ENCODE results near the gene LMAN1L.

LMAN1L gene

DNA sequence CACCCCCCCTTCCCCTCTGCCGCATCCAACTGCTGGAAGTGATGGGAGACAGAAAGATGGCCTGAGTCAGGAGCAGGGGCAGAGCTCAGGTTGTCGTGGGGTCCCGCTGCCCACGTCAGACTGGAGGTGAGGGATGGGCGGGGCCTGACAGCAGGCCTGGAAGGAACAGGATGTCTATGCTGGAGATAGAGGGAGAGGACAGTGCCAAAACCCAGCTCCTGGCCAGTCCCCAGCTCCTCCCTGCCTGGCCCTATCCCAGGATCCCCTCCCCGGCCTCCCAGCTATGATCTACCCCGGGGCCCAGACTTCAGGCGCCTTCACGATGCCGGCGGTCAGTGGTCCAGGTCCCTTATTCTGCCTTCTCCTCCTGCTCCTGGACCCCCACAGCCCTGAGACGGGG is at the start of gene LMAN1L:
Gene LMAN1L (plus strand): TSS at position 303 of the 400 bp plus-strand sequence. CDS start 20 bp downstream, at position 323.
- DNase-seq (ENCODE audit: low read depth in 3 of 3, low spot score in 1 of 3), result no peak

DNA sequence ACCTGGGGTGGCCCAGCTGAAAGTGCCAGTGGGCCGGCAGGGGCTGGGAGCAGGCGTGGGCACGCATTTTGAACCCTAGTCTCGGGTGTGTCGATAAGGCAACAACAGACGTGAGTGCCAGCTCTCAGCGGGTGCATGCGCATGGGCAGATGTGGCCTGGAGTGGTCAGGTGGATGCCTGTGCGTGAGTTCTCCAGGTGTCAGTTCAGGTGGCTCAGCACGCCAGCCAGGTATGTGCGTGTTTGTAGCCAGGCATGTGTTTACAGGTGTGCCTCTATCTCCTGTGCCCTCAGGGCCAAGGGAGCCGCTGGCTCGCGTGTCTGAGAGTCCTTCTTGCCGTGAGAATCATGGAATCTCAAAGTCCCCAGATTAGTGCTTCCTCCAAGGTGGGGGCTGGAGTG is 49.2 kb upstream of the LMAN1L start:
- no peak for DNase-seq (ENCODE audit: low read depth in 3 of 3, low spot score in 1 of 3)

DNA sequence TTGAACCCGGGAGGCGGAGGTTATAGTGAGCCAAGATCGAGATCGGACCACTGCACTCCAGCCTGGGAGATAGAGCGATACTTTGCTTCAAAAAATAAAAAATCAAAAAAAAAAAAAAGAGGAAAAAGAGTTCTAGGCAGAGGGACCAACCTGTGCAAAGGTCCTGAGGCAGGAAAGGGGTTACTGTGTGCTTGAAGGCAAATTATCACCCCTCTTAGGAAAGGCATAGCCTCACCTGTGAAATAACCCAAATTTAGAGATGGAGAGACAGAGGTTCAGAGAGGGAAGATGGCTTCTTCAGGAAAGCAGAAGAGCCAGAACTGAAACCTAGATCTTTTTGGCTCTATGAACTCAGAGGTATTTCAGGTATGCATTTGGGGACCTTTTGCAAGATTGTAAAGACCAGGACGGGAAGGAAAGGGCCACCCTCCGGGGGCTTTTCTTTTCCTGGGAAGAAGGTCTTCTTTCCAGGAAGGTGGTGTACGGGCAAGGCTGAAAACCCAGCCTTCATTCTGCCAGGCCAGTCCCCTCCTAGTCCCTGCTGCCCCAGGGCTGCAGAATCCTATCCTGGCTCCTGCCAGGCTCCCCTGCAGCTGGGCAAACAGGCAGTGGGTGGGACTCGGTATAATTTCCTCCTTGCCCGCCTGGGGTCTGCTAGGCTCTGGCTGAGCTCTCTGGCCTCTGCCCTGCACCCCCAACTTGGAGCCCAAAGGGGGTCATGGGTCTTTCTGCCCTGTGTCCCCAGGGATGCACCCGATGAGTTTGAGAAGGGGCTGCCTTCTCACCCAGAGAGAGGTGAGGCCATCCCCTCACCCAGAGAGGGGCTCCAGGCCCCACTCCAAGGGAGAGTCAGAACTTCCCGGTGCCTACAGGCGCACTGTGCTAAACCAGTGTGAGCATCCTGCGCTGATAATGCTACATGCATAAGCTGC is 45.2 kb upstream of the LMAN1L start:
- no peak for DNase-seq (ENCODE audit: low read depth in 3 of 3, low spot score in 1 of 3)

DNA sequence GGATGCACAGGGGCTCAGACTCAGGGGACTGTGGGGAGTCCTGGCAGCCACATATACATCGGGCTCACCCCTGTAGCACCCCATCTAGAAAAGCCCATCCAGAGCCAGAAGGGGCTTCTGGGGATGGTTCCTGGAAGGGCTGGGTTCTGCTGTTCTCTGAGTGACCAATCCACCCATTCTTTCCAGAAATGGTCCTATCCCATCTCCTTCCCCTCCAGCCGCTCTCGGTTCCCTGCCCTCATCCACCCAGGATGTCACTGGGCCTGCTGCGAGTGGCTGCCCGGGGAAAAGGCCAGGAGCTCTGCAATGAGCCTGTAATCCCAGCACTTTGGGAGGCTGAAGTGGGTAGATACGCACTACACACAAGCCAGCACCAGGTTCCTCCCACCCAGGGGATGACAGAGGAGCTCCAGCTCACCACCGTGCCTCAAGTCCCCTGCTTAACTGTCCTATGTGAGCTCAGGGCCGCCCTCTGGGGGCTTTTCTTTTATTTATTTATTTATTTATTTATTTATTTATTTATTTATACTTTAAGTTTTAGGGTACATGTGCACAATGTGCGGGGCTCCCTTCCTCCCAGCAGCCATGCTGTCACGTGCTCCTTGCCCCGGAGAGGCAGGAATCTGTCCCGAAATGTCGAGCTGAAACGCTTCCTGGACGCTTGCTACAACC is 44.4 kb upstream of the LMAN1L start:
- DNase-seq (ENCODE audit: low read depth in 3 of 3, low spot score in 1 of 3), result no peak

DNA sequence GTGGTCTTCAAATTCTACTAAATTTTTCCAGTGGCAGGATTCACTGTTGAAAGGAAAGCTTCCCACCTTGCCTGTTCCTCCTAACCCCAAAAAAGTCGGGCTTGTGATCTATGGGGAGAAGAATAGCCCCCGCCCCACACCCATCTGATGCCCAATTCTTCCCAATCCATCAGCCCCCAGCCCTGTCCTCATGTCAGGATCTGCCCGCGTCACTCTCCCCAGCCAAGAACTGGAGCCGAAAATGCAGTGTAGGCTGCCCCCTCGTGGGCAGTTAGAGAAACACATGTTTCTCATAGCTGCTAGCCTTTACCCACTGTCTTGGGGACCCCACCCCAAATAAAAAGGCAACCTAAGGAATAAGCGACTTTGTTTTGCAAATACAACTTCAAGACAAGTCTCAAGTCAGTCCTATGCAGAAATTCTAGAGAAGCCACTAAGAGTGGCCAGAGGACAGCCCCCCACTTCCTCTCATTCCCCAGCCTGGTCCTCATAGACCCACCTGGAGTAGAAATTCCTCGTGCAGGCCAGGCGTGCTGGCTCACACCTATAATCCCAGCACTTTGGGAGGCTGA is 43.8 kb upstream of the LMAN1L start:
- DNase-seq (ENCODE audit: low read depth in 3 of 3, low spot score in 1 of 3), result no peak

DNA sequence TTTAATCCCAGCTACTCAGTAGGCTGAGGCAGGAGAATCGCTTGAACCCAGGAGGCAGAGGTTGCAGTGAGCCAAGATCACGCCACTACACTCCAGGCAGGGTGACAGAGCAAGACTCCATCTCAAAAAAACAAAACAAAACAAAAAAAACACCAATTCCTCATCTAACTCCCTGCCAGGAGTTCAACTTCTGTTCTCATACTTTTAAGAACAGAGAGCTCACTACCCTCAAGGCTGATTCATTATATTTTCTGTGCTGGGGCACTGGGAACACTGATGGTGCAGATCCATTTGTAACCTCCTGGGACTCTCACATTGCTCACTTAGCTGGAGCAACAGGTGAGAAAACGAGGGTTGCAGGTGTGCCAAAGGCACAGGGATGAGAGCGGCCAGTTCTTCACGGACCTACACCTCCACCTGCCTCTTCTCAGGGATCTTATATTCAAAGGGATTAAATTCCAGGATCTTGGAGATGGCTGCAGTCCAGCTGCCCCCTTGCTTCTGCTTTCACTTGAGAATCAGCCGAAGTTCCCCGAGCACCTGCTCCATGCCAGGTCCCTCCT is 43.1 kb upstream of the LMAN1L start:
- DNase-seq (ENCODE audit: low read depth in 3 of 3, low spot score in 1 of 3), result no peak

DNA sequence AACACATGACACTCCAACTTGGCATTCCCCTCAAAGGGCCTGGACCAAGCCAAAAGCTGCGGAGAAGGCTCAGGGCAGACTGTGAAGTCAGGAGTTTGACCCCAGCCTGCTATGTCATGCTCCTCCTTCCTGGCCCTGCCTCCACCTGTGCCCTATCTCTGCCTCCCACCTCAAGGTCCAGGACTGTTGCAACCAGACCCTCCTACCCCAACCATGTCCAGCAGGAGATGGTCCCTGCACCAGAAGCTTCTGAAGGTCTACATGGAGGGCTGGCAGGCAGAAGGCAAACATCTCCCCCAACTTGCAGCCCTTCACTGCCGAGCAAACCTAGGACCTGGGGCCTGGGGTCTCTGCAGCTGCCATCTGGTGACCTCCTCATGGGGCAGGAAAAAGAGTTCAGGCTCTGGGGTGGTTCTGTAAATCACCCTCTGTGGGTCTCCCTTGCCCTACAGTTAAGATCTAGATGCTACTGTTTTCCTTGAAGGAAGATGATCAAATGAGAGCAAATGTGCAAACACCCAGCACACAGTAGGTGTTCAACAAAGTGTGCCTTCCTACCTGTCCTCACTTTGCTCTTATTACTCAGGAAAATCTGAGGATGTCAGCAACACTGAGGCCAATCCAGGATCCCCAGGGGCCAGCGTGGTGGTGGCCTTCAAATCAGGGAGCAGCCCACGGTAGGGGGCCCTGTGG is 42.3 kb upstream of the LMAN1L start:
- no peak for DNase-seq (ENCODE audit: low read depth in 3 of 3, low spot score in 1 of 3)

DNA sequence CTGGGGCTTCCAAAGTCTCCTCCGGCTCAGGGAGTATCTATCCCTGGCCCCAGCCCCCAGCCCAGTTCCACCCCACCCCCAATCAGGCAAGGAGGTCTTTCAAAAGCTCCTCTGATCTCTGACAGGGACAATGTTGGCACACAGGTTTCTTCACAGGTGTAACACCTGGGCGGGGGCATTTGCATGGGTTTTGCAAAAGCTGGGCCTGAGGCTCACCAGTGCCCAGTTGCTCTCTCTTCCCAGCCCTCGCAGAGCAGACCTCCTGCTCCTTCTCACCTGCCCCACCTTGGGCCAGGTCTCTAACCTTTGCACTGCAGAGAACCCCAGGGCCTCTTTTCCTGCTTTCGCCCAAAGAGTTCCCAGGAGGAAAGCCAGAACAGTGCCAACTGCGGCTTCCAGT is 39.3 kb upstream of the LMAN1L start:
- DNase-seq (ENCODE audit: low read depth in 3 of 3, low spot score in 1 of 3), result no peak

DNA sequence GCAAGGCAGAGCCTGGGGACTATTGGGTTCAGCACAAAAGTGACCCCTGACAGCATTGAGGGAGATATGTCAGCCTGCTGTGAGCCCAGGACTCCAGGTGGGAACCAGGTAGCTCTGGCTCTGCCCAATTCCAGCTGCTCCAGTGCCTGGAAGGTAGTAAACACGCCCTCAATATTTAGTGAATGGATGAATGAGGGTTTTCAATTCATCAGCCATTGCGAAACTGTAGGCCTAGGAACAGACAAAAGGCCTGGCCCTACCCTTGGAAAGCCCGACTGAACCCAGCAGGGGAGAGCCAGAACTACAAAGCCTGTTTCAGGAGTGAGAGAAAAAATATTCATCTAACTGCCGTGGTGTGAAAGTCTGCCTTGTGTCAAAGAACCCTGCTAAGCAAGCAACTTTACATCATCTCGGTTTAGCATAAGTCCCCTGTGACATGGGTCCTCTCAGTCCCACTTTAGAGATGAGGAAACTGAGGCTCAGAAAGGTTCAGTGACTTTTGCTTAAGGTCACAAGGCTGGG is 38.8 kb upstream of the LMAN1L start:
- no peak for DNase-seq (ENCODE audit: low read depth in 3 of 3, low spot score in 1 of 3)

DNA sequence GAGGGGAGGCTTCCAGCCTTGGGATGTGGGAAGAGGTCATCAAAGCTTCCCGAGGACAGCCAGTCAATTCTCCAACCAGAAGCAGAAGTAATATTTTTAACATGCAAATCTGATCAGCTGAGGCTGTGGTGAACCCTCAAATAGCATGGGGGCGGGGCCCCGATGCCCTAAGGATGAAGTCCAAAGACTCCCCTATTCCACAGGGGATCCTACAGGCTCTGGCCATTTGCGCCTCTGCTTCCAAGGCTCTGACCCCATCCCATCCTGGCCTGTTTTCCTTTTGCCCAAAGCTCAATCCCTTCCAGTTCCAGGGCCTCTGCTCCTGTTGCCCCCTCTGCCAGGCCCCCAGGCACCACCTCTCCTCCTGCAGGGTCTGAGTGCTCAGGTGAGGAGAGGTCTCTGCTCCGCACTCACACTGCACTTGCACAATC is 37.5 kb upstream of the LMAN1L start:
- no peak for DNase-seq (ENCODE audit: low read depth in 3 of 3, low spot score in 1 of 3)

DNA sequence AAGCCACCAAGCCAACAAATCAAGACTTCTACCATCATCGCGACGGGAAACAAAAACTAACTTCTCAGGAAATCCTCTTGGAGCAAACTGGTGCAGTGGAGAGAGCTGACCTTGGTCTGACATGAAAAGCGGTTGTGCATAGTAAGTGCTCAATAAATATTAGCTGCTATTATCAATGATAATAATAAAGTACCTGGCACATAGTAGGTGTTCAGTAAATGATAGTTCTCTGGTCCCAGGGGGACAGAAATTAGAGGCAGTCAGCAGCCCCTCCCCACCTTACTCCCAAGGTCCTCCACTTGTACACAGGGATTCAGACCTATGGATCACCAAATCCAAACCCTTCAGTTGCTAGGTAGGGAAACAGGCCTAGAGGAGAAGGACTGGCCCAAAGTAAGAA is 36.7 kb upstream of the LMAN1L start:
- DNase-seq (ENCODE audit: low read depth in 3 of 3, low spot score in 1 of 3), result no peak

DNA sequence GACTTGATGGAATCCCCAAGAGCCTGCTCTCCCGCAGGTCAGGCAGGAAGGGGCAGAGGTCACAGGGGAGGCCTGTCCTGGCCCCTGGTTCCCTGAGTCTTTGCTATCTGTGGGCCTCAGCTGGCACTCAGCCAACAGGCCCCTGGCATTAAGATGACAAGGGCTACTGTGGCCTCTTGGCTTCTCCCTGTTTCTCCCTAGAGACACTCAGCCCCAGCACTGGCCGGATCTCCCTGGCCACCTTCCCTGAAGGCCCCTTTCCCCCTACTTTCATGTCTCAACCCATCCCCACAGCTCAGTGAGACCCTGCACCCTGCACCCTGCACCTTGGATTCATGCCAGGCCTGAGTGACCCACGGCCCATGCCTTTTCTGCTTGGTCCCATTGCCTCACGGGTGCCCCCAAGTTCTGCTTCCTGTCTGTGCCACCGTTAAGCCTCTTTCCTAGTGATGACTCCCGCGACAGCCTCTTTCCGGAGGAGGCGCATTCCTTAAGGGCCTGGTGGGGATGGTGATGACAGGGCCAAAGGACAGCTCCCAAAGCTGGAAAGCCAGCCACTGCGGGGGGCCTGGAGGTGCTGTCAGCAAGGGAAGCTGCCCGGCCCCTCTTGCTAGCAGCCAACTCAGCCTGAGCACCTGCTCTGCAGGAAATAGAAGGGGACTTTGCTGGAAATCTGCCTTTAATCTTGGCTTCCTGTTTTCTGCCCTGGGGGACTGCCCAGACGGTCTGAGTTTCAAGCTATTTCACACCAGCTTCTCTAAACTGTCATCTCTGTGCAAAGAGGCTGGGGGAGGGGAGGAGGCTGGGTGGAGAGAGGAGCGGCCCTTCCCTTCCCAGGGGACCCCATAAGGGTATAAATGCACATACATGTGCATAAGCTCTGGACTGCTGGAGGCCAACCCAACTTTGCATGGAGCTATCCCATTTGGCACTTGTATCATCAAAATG is 35.5 kb upstream of the LMAN1L start:
- no peak for DNase-seq (ENCODE audit: low read depth in 3 of 3, low spot score in 1 of 3)

DNA sequence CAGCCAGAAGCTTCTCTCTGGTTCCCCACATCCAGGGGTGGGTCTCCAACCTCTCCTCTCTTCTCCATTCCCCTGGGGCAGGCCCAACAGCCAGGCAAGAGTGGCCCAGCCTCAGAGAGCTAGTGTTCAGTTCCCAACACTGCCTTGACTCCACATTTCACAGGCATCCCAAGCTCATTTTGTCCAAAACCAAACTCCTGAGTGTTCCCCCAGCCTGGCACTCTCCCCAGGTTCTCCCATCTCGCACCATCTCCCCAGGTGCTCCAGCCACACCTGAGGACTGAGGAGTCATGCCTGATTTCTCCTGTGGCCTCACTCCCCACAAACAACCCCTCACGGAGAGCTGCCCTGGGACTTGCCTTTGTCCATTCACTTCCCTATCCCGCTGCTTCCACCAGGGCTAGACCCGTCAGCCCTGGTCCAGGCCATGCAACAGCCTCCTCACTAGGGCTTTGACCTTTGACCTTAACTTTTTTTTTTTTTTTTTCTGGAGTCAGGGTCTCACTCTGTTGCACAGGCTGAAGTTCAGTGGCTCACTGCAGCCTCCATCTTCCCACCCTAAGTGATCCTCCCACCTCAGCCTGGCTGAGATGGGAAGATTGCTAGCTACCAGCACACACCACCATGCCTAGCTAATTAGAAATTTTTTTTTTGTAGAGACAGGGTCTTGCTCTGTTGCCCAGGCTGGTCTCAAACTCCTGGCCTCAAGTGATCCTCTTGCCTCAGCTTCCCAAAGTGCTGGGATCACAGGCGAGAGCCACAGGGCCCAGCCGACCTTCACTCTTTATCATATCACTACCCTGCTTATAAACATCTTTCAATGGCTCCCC is 34.7 kb upstream of the LMAN1L start:
- no peak for DNase-seq (ENCODE audit: low read depth in 3 of 3, low spot score in 1 of 3)

DNA sequence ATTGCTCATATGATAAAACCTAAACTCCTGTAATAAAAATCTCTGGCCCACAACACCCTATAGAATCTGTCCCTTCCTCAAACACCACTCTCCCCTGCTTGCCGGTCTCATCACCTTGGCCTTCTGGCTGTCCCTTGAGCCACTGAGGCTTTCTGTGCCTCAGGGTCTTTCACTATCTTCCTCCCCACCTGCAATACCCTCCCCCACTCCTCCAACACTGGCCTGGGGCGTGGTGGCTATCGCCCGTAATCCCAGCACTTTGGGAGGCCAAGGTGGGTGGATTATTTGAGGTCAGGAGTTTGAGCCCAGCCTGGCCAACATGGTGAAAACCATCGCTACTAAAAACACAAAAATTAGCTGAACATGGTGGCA is 34.0 kb upstream of the LMAN1L start:
- DNase-seq (ENCODE audit: low read depth in 3 of 3, low spot score in 1 of 3), result no peak

DNA sequence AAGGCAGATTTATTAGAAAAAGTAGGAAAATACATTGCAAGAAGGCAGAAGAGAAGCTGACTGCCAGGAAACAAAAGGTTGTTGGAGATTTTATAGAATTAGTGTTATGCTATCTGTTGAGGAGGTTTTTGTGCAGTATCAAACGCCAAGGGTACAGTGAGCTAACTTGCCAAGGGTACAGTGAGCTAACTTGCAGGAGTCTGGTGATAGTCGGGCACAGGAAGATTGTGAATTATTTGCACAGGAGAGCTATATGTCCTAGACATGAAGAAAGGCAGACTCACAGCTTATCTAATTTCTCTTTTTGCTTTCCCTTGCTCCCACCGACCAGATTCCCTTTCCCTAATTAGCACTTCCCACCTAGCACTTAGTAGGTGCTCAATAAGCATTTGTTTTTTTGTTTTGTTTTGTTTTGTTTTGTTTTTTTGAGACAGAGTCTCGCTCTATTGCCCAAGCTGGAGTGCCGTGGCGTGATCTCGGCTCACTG is 33.4 kb upstream of the LMAN1L start:
- DNase-seq (ENCODE audit: low read depth in 3 of 3, low spot score in 1 of 3), result no peak

DNA sequence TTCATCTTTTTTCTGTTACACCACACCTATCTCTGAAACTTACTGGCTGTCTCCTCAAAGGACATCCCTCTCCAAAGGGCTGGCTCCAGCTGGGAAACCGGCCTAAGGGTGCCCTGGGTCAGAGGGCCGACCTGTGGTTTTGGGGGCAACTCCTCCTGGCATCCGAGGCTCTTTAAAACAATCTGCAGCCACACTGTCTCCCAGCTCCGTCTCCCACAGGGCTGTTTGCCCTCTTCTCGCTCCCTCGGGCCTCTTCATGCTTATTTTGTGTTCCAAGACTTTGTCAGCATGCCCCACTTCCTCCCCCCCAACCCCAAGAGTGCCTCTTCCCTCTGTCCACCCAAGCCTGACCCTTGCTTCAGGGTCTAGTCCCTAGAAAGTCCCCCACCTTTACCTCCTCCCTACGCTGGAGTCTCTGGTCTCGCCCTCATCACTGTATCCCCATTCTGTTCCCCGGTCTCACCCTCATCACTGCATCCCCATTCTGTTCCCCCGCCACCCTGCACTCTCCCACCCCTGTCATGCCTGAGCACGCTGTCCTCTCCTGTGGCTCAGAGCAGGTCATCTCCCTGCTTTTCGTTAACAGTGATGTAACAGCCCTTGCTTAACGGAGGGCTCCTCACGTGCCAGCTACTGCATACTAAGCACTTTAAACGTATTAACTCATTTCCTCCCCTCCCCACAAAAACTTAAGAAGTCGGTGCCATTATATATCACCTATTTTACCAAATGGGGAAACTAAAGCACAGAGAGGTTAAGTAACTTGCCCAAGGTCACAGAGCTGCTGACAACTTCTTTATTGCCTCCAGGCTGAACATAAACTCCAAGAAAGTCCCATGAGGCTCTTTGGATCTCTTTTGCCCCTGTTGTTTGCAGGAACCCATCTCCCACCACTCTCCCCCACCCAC is 31.9 kb upstream of the LMAN1L start:
- DNase-seq (ENCODE audit: low read depth in 3 of 3, low spot score in 1 of 3), result no peak

DNA sequence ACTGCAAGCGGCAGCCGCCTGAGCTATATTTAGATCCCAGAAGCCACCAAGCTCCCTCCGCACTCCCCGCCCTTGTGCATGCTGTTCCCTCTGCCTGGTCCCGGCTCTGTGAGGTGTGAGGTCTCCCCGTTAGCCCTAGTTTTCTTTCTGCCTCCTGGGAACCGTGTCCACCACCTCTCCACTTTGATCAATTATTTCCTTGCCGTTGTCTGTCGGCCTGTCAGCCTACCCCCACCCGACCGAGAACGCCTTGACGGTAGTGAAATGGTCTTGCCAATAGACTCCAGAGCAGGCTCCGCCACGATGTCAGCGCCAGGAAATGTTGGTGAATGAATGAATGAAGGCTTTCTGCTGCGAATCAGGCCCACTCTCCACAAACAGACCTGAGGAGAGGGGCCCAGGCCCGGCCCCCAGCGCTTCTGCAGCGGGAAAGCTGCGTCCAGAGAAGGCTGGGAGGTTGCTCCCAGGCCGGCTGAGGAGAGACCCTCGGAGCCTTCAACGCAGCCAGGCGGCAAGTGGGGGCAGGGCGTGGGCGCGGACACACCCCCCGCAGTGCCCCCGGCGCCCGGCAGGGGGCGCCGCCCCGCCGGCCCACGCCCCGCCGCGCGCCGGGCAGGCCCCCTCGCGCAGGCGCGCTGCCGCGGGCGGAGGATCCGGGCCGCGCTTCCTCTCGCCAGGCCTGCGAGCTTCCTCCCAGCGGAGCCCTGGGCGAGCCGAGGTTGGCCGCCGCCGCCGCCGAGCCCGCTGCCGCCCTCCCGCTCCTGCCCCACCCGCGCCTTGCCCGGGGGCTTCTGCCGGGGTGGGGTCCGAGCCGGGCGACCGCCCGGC is 31.0 kb upstream of the LMAN1L start, which contains the start of gene CSK:
Gene CSK (plus strand): TSS at position 650 of the 828 bp plus-strand sequence. CDS start 16,218 bp downstream, outside the sequence.
- peak in 2 of 3 donors; percentile 65 to 72 for DNase-seq (ENCODE audit: low read depth in 3 of 3, low spot score in 1 of 3)
